Motor neuron (in vitro differentiated cells): ENCODE measurements around the gene ZSCAN31. TPM values are rescaled to one million over a fixed set of nuclear protein-coding genes. Genes with fewer than 3 reads are reported as not detected.
"Not testable (repeated sequence)": the region's sequence is repeated elsewhere in the genome, so short reads cannot be mapped to it uniquely, and the experiment has no call there.

Source experiments
- ATAC-seq, 8 experiments: fragments of 200-7000 bp; cut with Tn5 transposase; replicated peaks in 6 of 8; 2 replicates each; pipeline ENCODE4 v1.8.0; 2021; ENCODE audit warnings: mild to moderate bottlenecking in 8 of 8, moderate library complexity in 8 of 8
- H3K27ac ChIP-seq, 2 donors: fragments of 250-450 bp; sonication (Bioruptor Pico); 2 replicates each; pipeline ENCODE4 v1.9.0; 2021; ENCODE audit warnings: antibody characterized with exemption in 2 of 2, mild to moderate bottlenecking in 2 of 2, moderate library complexity in 1 of 2
- H3K4me1 ChIP-seq, 2 donors: fragments of 250-450 bp; sonication (Bioruptor Pico); replicated peaks in 1 of 2; 2 replicates each; pipeline ENCODE4 v1.6.1; 2021; ENCODE audit warnings: antibody characterized with exemption in 2 of 2, mild to moderate bottlenecking in 2 of 2, moderate library complexity in 1 of 2
- H3K4me3 ChIP-seq, 5 donors: fragments of 250-450 bp; sonication (Bioruptor Pico); 2 replicates each; pipeline ENCODE4 v1.9.0; 2021; ENCODE audit warnings: antibody characterized with exemption in 5 of 5, mild to moderate bottlenecking in 5 of 5, moderate library complexity in 4 of 5
- WGBS, 10 experiments: fragments of 450-650 bp; shearing (Covaris generic); methylation state at CpG; one replicate each; pipeline ENCODE4 v1.0.0; 2022; 5-methylcytosine and 5-hydroxymethylcytosine counted together
- in situ Hi-C, 9 experiments: fragments of 400-800 bp; cut with MboI; loops; one replicate each; pipeline ENCODE4 v1.15.0; 2021; ENCODE audit warnings: low sequenced_read_pairs in 9 of 9, low pct_unique_long_range_greater_than_20kb in 2 of 9; ENCODE audit not compliant: unreplicated experiment in 9 of 9
- total RNA-seq, 8 experiments: library from RNA; unstranded; fragments of 300-600 nt; gene quantifications; 2 replicates each; pipeline versions ENCODE4 v1.2.3 to v1.2.4, GENCODE V29; 2022

The ZSCAN31 gene
- total RNA-seq, 8 experiments from 2014 or later = 4.7 to 11.1 (median 6.5) TPM

- no peak for ATAC-seq
- no peak overlapping the region for H3K27ac ChIP-seq
- no peak overlapping the region for H3K4me3 ChIP-seq
- H3K4me1 ChIP-seq = peaks cover 15 to 19% of the 10 kb centered on the region in 2 donors
- 49 to 100% (median 92%) methylated on average over 1 to 2 of the region's 2 CpGs; no CpG with 5 or more reads in 1 of the 10 experiments for WGBS, 10 experiments
- in situ Hi-C loops = no loop called here
Observed at GRCh38 chr6:28333047-28333446, 2.9 kb downstream of the ZSCAN31 start.

- WGBS, 10 experiments = 0 to 83% (median 46%) methylated on average over 1 of the region's 1 CpG; no CpG with 5 or more reads in 2 of the 10 experiments
- no peak for ATAC-seq
- Histone ChIP-seq H3K4me3 (no peak overlapping the region), H3K27ac (no peak overlapping the region), H3K4me1 (peaks cover 3 to 5% of the 10 kb centered on the region in 2 donors)
- in situ Hi-C loops = no loop called here
Observed at GRCh38 chr6:28330041-28330440, 5.9 kb downstream of the ZSCAN31 start.

DNA sequence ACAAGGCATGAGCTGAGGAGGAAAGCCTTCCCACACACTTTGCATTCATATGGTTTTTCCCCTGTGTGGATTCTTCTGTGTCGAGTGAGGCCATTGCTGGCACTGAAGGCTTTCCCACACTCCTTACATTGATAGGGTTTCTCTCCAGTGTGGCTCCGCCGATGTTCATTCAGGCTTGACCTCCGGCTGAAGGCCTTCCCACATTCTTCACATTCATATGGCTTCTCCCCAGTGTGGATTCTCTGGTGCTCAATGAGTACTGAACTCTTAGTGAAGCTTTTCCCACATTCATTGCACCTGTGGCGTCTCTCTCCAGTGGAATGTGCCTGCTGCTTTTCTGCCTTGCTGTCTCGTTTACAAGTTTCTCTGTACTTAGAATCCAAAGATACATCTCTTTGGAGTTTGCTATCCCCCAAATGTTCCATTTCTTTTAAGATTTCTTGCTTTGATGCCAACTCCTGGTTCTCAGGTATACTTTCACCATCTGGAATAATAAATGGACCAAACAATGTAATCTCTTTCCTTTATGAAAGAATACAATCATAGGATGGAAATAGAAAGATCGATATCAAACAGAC, 9.5 kb downstream of the ZSCAN31 start:
- no peak for ATAC-seq
- Histone ChIP-seq H3K27ac (no peak overlapping the region), H3K4me1 (no peaks in the 10 kb centered on the region), H3K4me3 (no peak overlapping the region)
- WGBS, 10 experiments = 14 to 100% (median 67%) methylated on average over 2 to 6 of the region's 7 CpGs; no CpG with 5 or more reads in 1 of the 10 experiments
- in situ Hi-C loops = no loop called here

DNA sequence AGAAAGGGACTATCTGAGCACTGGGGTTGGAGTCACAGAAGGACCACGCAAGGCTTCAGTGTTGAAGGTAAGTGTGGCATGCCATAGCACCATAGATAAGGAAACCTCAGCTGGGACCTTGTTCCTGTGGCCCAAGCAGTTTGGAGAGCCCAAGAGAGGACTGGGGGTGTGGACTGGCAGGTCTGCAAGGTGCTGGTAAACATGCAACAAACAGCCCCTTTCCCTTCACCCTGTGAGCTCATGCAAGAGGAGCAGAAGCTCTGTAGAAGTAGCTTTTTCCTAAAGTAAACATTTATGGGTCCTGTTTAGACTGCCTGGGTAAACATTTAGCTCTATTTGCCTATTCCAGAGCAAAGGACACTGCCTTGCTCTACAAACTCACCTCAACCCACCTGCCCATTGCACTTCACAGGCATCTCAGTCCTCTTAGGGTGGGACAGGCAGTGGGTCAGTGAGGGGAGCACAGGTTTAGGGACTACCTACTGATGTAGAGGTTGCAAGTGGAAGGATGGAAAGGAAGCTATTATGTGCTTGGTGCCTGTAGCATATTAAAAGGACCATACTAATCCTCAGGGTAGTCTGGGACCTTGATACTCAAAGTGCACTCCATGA, 12.0 kb downstream of the ZSCAN31 start:
- Histone ChIP-seq H3K4me3 (no peak overlapping the region), H3K4me1 (no peaks in the 10 kb centered on the region), H3K27ac (no peak overlapping the region)
- no peak for ATAC-seq
- in situ Hi-C loops = no loop called here
- 82 to 100% (median 100%) methylated on average over 1 of the region's 1 CpG; no CpG with 5 or more reads in 2 of the 10 experiments for WGBS, 10 experiments

DNA sequence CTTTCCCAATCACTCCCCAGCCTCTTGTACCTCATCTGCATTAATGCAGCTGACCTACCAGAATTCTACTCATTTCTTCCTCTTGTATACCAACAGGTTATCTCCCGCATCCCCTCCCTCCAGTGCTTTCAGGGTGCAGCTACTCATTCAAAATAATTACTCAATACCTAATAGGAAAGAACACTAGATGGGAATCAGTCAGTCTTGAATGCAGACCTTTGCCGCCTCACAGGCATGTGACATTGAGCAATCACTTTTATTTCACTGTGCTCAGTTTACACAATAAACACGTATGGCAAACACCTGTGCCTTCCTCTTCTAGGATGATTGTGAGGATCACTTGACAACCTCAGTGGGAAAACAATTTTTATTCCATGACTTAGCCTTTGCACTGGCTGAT, 13.3 kb downstream of the ZSCAN31 start:
- H3K27ac ChIP-seq = no peak overlapping the region
- no peaks in the 10 kb centered on the region for H3K4me1 ChIP-seq
- in situ Hi-C loops = no loop called here
- no peak overlapping the region for H3K4me3 ChIP-seq
- ATAC-seq = no peak
- 20 to 100% (median 88%) methylated on average over 1 to 3 of the region's 3 CpGs for WGBS, 10 experiments

- H3K4me1 ChIP-seq, in situ Hi-C loops, H3K4me3 ChIP-seq, H3K27ac ChIP-seq, ATAC-seq: not testable (repeated sequence)
- whole genome bisulfite sequencing, 10 experiments = 66 to 100% (median 89%) methylated on average over 1 to 8 of the region's 8 CpGs; no CpG with 5 or more reads in 4 of the 10 experiments
Observed at GRCh38 chr6:28317866-28318265, 18.1 kb downstream of the ZSCAN31 start.

DNA sequence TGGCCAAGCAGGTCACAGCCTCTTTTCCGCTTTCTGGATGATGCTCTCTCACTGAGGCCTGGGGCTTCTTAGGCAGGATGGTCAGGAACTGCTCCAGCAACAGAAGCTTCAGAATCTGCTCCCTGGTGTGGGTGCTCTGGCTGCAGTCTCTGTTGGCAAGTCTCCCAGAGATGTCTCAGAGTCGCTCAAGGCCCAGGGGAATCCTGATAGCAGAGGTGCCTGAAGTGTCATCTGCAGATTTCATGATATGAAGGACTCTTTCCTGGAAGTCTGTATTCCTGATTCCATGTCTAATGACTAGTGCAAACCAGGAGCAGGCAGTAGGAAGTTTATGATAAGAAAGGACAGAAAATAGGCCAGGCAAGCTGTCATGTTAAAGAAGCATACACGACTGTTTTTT, 20.3 kb downstream of the ZSCAN31 start:
- H3K27ac ChIP-seq = no peak overlapping the region
- no peak for ATAC-seq
- in situ Hi-C loops = no loop called here
- H3K4me1 ChIP-seq = no peaks in the 10 kb centered on the region
- WGBS, 10 experiments = 51 to 100% (median 77%) methylated on average over 1 to 3 of the region's 3 CpGs; no CpG with 5 or more reads in 2 of the 10 experiments
- H3K4me3 ChIP-seq = no peak overlapping the region

DNA sequence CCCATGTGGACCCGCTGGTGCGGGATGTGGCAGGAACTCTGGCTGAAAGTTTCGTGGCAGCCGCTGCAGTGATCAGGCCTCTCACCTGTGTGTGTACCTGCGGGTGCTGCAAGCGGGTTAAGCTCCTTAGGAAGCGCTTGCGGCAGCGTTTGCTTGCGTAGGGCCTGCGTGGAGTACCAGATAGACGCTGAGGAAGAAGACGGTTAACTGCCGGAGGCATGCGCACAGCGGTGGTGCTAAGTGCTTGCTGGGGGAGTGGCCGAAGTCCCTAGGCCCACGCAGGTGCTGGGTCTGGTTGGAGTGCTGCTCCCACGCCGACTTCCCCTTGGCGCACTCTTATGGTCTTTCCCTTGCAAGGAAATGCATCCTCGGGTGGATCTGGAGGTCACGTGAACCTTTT, 23.0 kb downstream of the ZSCAN31 start:
- in situ Hi-C loops = no loop called here
- ATAC-seq = no peak
- no peak overlapping the region for H3K4me3 ChIP-seq
- no peak overlapping the region for H3K27ac ChIP-seq
- 70 to 100% (median 94%) methylated on average over 1 to 16 of the region's 23 CpGs; no CpG with 5 or more reads in 1 of the 10 experiments for WGBS, 10 experiments
- no peaks in the 10 kb centered on the region for H3K4me1 ChIP-seq

DNA sequence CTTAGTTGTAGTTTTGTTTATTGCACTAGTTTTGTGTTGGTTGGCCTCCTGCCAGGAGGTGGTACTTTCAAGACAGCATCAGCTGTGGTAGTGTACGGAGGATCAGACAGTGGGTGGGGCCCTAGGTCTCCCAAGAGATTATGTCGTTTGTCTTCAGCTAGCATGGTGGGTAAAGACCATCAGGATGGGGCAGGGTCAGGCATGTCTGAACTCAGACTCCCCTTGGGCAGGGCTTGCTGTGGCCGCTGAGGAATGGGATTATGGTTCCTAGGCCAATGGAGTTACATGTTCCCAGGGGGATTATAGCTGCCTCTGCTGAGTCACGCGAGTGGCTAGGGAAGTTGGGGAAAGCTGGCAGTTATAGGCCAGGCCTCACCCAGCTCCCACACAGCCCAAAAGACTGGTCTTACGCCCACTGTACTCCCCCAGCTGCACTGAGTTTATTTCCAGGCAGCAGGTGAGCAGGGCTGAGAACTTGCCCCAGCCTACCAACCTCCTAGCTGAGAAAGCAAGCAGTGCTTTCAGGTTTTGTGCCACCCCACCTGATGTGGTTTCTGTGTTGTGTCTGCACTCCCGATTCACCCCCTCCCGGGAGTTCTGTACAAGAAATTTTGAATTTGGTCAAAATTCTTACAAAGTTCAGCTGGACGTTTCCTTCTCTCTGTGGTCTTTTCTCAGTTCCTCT, 24.7 kb downstream of the ZSCAN31 start:
- ATAC-seq = peak in 1 of 8 experiments; percentile 18
- no peak overlapping the region for H3K27ac ChIP-seq
- H3K4me1 ChIP-seq = no peaks in the 10 kb centered on the region
- no peak overlapping the region for H3K4me3 ChIP-seq
- 72 to 100% (median 90%) methylated on average over 1 to 4 of the region's 9 CpGs; no CpG with 5 or more reads in 1 of the 10 experiments for WGBS, 10 experiments
- in situ Hi-C loops = no loop called here

- ATAC-seq, H3K4me3 ChIP-seq, H3K27ac ChIP-seq, in situ Hi-C loops, H3K4me1 ChIP-seq: not testable (repeated sequence)
Observed at GRCh38 chr6:28306363-28306762, 29.6 kb downstream of the ZSCAN31 start.

DNA sequence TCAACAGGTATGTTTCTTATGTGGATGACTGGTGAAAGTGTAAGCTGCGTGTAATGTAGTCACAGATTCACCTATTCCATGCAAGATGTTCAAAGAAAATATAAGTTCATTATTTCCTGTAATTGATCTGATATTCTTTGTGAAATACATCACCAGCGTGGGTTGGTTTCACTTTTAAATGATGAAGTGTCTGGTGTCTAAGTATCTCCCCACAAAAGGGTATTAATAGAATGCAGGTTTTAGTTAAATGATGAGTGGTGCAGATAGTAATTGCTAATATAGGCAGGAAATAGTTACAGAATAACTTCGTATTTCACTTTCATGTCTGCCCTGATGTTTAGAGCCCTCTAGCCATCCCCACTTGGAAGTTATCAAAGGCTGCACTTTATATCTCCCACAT, 32.4 kb downstream of the ZSCAN31 start:
- in situ Hi-C loops = no loop called here
- Histone ChIP-seq H3K4me1 (no peaks in the 10 kb centered on the region), H3K27ac (no peak overlapping the region), H3K4me3 (no peak overlapping the region)
- no peak for ATAC-seq
- WGBS, 10 experiments = 79 to 100% (median 94%) methylated on average over 1 to 3 of the region's 3 CpGs; no CpG with 5 or more reads in 2 of the 10 experiments

DNA sequence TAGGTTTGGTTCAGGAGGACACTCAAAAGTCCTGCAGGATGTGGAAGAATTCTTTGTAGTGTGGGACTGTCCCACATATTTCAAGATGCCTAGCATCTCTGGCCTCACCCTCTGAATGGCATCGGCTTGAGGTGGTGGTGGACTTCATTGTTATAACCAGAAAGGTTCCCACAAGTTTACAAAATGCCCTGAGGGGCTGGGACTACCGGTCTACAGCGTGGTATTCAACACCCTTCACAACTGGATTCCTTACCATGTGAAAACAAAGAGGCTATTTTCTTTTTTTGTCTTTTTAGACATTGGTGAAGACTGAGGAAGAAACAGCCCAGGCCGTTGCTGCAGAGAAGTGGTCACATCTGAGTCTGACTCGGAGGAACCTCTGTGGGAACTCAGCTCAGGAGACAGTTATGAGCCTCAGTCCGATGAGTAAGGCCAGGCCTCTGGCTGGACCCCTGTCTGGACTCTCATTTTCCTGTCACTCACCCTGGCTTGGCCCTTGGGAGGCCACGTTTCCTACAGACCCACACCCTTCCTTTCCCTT, 39.4 kb downstream of the ZSCAN31 start:
- H3K4me1 ChIP-seq = no peaks in the 10 kb centered on the region
- H3K4me3 ChIP-seq = no peak overlapping the region
- WGBS, 10 experiments = 50 to 100% (median 83%) methylated on average over 1 to 7 of the region's 7 CpGs; no CpG with 5 or more reads in 1 of the 10 experiments
- in situ Hi-C loops = no loop called here
- H3K27ac ChIP-seq = no peak overlapping the region
- ATAC-seq = no peak

- Histone ChIP-seq H3K4me1 (no peaks in the 10 kb centered on the region), H3K4me3 (no peak overlapping the region), H3K27ac (no peak overlapping the region)
- no peak for ATAC-seq
- in situ Hi-C loops = no loop called here
- WGBS, 10 experiments = 87 to 100% (median 97%) methylated on average over 2 to 5 of the region's 5 CpGs
Observed at GRCh38 chr6:28295326-28295725, 40.6 kb downstream of the ZSCAN31 start.
